Activated effector memory CD4-positive, alpha-beta T cell treated with Interleukin-2 at 50 U/mL for 16 hours (primary cell): ENCODE results near the gene GABPA.
"Not testable (repeated sequence)": the region's sequence is repeated elsewhere in the genome, so short reads cannot be mapped to it uniquely, and the experiment has no call there.

Experiments used
- DNase-seq: peaks from one replicate; pipeline ENCODE4 v3.0.0-alpha.2; 2020

Gene GABPA

GRCh38 chr21:25742900-25743299 lies 8.1 kb downstream of the GABPA start:
- no peak for DNase-seq

GRCh38 chr21:25744854-25745253 lies 10.1 kb downstream of the GABPA start:
- DNase-seq: no peak

DNA sequence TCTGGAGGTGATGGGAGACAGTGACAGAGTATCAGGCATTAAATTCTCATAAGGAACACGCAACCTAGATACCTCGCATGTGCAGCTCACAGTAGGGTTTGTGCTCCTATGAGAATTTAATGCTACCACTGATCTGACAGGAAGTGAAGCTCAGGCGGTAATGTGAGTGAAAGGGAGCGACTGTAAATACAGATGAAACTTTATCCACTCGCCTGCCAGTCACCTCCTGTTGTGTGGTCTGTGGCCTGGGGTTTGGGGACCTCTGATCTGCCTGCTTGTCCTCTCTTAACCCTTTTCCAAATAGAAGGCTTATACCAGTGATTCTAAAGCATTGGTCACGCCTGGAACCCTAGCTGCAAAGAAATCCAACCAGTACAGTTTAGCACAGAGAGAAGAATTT lies 15.3 kb downstream of the GABPA start:
- DNase-seq: no peak

DNA sequence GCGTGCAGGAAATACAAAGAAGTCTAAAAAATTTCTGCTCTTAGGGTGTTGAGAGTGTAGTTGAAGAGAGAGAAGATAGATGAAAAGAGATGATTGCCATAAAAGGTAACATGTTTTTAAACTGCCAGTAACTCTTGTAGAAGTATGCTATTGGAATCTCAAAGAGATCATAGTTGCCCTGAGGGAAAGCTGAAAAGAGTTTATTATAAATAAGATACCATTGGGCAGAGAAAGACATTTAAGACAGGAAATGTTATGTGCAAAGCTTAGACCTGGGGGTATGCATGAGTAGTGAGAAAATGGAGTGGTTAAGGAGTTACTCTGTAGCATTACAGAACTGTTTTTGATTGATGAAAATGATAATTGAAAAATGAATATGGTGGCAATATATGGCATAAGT lies 17.6 kb downstream of the GABPA start:
- no peak for DNase-seq

- no peak for DNase-seq
Observed at GRCh38 chr21:25756190-25756932, 21.6 kb downstream of the GABPA start.

DNA sequence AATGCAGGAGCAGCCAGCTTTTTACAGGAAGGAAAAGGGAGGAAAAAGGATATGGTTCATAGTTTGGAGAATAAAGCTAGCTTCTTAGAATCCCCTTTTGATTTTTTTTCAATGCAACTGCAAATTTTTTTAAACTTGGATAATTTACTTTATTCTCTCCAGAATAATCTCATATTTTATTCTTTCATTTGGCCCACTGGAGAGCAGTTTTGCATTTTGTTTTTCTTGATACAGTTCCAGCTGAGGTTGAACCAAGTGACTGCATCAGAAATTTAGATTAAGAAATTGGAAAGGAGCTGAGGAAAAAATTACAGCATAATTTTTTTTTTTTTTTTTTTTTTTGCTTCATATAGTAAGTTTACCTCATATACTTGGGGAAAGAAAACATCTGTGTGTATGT lies 22.8 kb downstream of the GABPA start:
- DNase-seq: no peak

- no peak for DNase-seq
Observed at GRCh38 chr21:25759573-25759972, 24.8 kb downstream of the GABPA start.

DNA sequence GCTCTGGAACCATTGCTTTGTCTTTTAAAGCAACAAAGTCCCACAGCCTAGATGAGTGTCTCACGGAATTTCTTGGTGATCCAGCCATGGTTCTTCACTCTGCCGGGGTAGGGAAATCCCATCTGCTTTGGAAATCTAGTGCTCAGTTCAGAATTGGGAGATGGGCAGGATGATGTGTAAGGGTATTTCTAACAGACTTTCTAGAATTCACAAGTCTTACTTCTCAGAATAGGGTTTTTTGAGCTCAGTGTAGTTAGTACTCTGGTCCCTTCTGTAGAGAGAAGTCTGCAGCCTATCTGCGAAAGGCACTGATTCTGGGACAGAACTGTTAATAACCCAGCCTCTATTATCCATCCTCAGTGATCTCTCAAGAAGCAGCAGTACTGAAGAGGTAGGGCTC lies 25.3 kb downstream of the GABPA start:
- DNase-seq: no peak

GRCh38 chr21:25760677-25761076 lies 25.9 kb downstream of the GABPA start:
- no peak for DNase-seq

DNA sequence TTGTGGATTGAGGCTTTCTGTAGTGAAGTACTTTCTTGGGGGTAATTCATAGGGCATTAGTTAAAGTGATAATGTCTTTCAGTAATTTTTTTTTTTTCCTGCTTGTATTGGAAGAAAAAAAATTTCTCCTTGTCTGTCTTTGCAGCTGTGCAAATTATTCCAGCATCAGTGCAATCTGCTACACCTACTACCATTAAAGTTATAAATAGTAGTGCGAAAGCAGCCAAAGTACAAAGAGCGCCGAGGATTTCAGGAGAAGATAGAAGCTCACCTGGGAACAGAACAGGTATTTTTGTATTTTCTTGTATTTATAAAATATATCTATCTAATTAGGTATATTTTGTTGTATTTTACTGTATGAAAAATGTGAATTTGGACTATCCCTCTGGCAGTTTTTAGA lies 29.3 kb downstream of the GABPA start:
- DNase-seq: no peak

DNA sequence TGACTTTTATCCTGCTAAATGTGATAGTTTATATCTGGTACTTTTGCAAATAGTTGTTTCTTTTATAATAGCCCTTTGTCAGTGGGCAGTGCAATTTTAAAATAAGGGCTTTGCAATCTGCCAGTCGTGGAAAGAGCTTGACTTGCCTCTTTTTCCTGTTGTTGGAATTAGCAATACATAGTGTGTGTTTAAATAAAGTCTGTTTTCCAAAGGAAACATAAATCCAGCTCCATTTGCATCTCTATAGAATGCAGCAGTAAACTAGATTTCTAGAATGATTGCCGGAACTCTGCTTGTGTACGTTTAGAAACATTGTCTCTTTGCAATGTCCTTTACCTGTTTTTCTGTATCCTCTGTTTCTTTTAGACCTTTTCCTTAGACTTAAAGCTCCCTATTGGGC lies 33.1 kb downstream of the GABPA start:
- no peak for DNase-seq

DNA sequence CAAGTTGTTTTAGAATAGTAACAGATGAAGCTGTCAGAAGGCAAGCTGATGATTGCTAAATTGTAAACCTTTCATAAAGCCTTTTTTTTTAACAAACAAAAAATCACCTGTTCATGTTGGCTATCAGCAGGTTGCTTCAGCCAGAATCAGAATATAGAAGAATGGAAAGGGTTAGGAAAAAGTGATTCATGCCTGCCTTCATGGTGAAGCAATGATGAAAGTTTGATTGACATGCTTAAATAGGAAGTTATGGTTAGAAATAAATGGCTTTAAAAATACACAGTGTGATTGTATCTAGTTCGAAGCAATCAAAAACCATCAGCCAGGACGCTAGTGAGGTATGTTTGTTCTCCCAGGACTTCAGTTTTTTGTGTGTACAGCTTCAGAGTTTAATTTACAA lies 37.9 kb downstream of the GABPA start:
- DNase-seq: no peak

DNA sequence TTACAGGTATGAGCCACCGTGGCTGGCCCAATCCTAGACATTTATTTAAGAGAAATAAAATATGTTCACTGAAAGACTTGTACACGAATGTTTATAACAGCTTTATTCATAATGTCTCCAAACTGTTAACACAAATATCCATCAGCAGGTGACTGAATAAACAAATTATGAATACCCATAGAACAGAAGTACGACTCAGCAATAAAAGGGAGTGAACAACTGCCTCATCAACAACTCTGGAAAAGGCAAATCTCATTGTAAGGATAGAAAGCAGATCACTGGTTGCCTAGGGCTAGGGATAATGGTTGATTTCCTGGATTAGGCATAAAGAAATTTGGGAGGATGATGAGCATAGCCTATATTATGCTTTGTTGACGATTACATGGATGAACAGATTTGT lies 41.7 kb downstream of the GABPA start:
- no peak for DNase-seq

GRCh38 chr21:25778126-25778875 lies 43.5 kb downstream of the GABPA start:
- DNase-seq: not testable (repeated sequence)

GRCh38 chr21:25788677-25789076 lies 53.9 kb downstream of the GABPA start:
- no peak for DNase-seq

GRCh38 chr21:25790122-25790877 lies 55.5 kb downstream of the GABPA start:
- no peak for DNase-seq

- DNase-seq: no peak
Observed at GRCh38 chr21:25790878-25791204, 56.1 kb downstream of the GABPA start.

DNA sequence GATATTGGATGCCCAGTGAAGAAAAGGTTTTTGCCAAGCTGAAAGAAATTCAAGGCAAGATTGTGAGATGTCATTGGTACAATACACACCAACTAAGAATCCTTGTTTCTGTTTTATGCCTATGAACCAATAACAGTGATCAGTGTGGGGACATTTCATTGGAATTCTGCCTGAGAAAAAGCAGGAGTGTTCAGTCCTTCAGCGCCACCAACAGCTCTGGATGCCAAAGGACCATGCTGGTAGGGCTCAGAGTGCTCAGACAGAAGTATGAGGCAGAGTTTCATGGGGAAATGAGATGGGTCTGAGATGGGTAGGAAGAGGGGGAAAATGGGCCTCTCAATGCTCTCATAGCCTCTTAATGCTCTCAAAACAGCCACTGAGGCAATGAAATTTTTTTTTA lies 56.5 kb downstream of the GABPA start:
- DNase-seq: no peak

DNA sequence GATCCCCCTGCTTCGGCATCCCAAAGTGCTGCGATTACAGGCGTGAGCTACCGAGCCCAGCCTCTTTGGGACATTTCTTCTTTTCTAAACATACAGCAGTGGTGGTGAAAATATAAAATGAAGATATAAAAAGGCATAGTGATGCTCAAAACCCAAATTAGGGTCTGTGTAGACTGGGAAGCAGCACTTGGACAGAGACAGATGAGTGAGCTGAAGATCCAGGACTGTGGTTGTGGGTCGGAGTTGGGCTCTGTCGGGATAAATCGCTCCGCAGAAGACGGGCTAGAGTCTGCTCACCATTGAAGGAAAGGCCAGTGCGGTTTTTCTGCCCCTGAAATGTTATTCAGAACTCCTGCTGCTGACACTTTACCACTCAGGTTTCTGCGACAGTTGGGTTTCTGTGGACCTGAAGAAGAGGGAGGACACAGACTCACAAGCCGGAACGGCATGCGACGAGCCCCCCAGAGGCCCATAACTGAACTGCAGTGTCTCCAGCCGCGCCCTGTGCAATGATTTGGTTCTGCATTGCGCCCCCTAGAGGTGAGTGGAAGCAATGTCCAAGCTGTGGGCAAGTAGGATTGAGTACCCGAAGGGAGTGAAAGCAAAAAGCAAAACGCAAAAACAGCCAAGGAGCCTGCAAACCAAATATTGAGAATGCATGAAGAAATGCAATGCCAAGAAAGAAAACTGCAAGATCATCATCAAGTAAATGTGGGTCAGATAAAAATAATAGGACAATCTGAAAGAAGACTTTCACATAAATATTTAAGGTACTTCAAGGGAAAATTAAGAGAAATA lies 66.6 kb downstream of the GABPA start:
- peak; percentile 67 for DNase-seq

DNA sequence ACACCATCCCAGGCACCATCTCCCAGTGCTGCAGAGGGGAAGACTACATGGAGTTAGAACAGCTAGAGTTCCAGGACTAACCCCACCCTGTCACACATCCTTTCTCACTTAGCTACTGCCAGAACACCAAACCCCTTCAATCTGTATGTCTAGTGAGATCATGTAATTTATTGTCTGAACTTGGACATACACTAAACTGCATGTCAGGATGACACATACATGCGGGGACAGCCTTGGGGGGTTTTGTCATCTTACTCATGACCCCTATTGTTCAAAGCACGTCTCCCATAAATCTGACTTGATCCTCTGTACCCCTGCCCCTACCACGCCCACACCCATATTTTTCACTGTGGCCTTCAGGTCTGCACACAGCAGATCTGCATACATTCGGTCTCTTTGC lies 71.3 kb downstream of the GABPA start:
- no peak for DNase-seq

DNA sequence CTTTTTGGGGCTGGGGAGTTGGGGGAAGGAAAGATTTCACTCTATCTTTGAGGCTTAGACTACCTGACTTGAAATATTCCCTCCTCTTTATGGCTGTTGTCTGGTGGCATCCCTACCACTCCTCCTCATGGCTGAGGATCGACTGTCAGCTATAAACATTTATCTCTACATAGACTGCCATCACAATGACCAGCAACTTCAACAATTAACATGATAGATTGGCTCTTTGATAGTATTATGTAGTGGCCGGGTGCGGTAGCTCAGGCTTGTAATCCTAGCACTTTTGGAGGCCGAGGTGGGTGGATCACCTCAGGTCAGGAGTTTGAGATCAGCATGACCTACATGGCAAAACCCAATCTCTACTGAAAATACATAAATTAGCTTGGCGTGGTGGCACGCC lies 72.4 kb downstream of the GABPA start:
- DNase-seq: no peak

DNA sequence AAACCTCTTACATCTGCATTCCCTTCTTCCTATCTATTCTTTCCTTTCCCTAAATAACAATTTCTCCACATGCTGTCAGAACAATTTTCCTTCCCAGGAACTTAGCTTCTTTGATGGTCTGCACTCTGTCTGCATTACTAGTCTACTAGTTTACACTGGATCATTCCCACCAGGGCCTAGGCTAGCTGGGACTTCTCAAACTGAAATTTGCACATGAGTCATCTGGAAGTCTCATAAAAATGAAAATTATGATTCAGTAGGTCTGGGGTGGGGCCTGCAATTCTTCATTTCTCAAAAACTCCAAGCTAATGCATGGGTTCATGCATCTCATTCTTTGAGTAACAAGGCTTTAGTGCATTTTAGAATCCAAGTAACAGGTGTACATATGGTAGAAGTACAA lies 74.2 kb downstream of the GABPA start:
- no peak for DNase-seq

GRCh38 chr21:25811186-25811585 lies 76.4 kb downstream of the GABPA start:
- no peak for DNase-seq
